NB4 (cell line): ENCODE results near the gene KLHL33.

Experiments
- CTCF ChIP-seq: IDR thresholded peaks from one replicate; pipeline ENCODE4 v1.5.1; 2012; ENCODE audit warnings: low read depth, low read length
- MAX ChIP-seq: IDR thresholded peaks from 2 replicates; pipeline ENCODE4 v1.6.1; 2011; ENCODE audit warnings: low read depth, low read length
- MYC ChIP-seq: IDR thresholded peaks from 2 replicates; pipeline ENCODE4 v1.6.1; 2011; ENCODE audit warnings: low read depth, low read length
- POLR2A ChIP-seq: IDR thresholded peaks from 2 replicates; pipeline ENCODE4 v1.6.1; 2011; ENCODE audit warnings: mild to moderate bottlenecking; ENCODE audit not compliant: insufficient read length; ENCODE audit errors: extremely low read depth

GRCh38 chr14:20456971-20457370 lies 21.0 kb upstream of the KLHL33 start:
- TF ChIP-seq CTCF (no peak), POLR2A (no peak), MAX (no peak), MYC (0 out of 2 replicates have a peak, but pooled peaks have one; percentile 45)
